Astrocyte (in vitro differentiated cells and primary cell): ENCODE data around the gene ADAMTS6. TPM values are rescaled to one million over a fixed set of nuclear protein-coding genes. Genes with fewer than 3 reads are reported as not detected.
"Not testable (repeated sequence)": the region's sequence is repeated elsewhere in the genome, so short reads cannot be mapped to it uniquely, and the experiment has no call there.

ENCODE experiments used
- DNase-seq: peaks from one replicate; pipeline ENCODE4 v3.0.0-alpha.2; 2010; ENCODE audit warnings: low read depth
- FAIRE-seq: peaks from 2 replicates; lab custom pipeline; 2011; peaks lifted over from hg19 to GRCh38; lab: Jason Lieb, UNC
- H2AFZ ChIP-seq: 2 replicates; pipeline ENCODE4 v1.6.0; 2012; ENCODE audit warnings: low read depth, low read length, inconsistent platforms
- H3K27ac ChIP-seq: 2 replicates; pipeline ENCODE4 v1.5.1; 2011; ENCODE audit warnings: low read depth, low read length, inconsistent platforms
- H3K27me3 ChIP-seq: 2 replicates; pipeline ENCODE4 v1.6.0; 2011; ENCODE audit warnings: low read length, inconsistent platforms; ENCODE audit not compliant: insufficient read depth
- H3K36me3 ChIP-seq: 2 replicates; pipeline ENCODE4 v1.5.1; 2011; ENCODE audit warnings: low read length, inconsistent platforms; ENCODE audit not compliant: insufficient read depth
- H3K4me1 ChIP-seq: 2 replicates; pipeline ENCODE4 v1.5.1; 2011; ENCODE audit warnings: low read length, inconsistent platforms; ENCODE audit not compliant: insufficient read depth
- H3K4me2 ChIP-seq: 2 replicates; pipeline ENCODE4 v1.6.0; 2012; ENCODE audit warnings: low read length, inconsistent platforms
- H3K4me3 ChIP-seq: 2 replicates; pipeline ENCODE4 v1.5.1; 2011; ENCODE audit warnings: low read depth, mild to moderate bottlenecking, low read length, inconsistent platforms; ENCODE audit not compliant: insufficient read depth
- H3K79me2 ChIP-seq: 2 replicates; pipeline ENCODE4 v1.6.0; 2012; ENCODE audit warnings: mild to moderate bottlenecking, low read length, inconsistent platforms; ENCODE audit not compliant: insufficient read depth
- H3K9ac ChIP-seq: 2 replicates; pipeline ENCODE4 v1.6.0; 2012; ENCODE audit warnings: mild to moderate bottlenecking, low read length, inconsistent platforms
- H3K9me3 ChIP-seq: 2 replicates; pipeline ENCODE4 v1.5.1; 2012; ENCODE audit warnings: low read depth, mild to moderate bottlenecking, low read length, inconsistent platforms; ENCODE audit not compliant: insufficient read depth
- H4K20me1 ChIP-seq: 2 replicates; pipeline ENCODE4 v1.6.0; 2012; ENCODE audit warnings: low read length, inconsistent platforms; ENCODE audit not compliant: insufficient read depth
- H3K27ac Mint-ChIP-seq: one replicate; pipeline ENCODE4 v1.8.0; 2021; ENCODE audit warnings: mild to moderate bottlenecking, mixed read lengths; ENCODE audit not compliant: unreplicated experiment
- H3K27me3 Mint-ChIP-seq: one replicate; pipeline ENCODE4 v1.8.0; 2021; ENCODE audit warnings: low read depth, mixed read lengths; ENCODE audit not compliant: unreplicated experiment
- H3K36me3 Mint-ChIP-seq: one replicate; pipeline ENCODE4 v1.8.0; 2021; ENCODE audit warnings: low read depth, mixed read lengths; ENCODE audit not compliant: unreplicated experiment
- H3K4me1 Mint-ChIP-seq: one replicate; pipeline ENCODE4 v1.8.0; 2021; ENCODE audit warnings: low read depth, mixed read lengths; ENCODE audit not compliant: unreplicated experiment
- H3K4me3 Mint-ChIP-seq: one replicate; pipeline ENCODE4 v1.8.0; 2021; ENCODE audit warnings: mild to moderate bottlenecking, moderate library complexity, mixed read lengths; ENCODE audit not compliant: unreplicated experiment
- H3K9me3 Mint-ChIP-seq: one replicate; pipeline ENCODE4 v1.8.0; 2021; ENCODE audit warnings: mild to moderate bottlenecking, mixed read lengths; ENCODE audit not compliant: unreplicated experiment
- CTCF ChIP-seq: IDR thresholded peaks from 2 replicates; pipeline ENCODE4 v1.5.1; 2011; ENCODE audit warnings: low read depth, mild to moderate bottlenecking, inconsistent platforms, low read length, moderate library complexity; ENCODE audit not compliant: insufficient read depth
- EZH2 ChIP-seq: IDR thresholded peaks from 2 replicates; pipeline ENCODE4 v1.6.1; 2012; ENCODE audit warnings: mild to moderate bottlenecking, low read length, inconsistent platforms; ENCODE audit not compliant: insufficient read depth
- total RNA-seq: library from RNA; stranded (reverse); gene quantifications from 2 replicates; pipeline ENCODE4 v1.2.1, GENCODE V29; 2021

ADAMTS6 gene
- total RNA-seq, 1 donor from 2014 or later, result 27.7 TPM

- no peaks in the 10 kb centered on the region for H3K79me2 ChIP-seq
- TF ChIP-seq EZH2, result no peak
- no peaks in the 10 kb centered on the region for H4K20me1 ChIP-seq
- FAIRE-seq (peak; percentile 77), DNase-seq (peak; percentile 90)
- H3K9ac ChIP-seq, result no peak overlapping the region
- no peak overlapping the region for H2AFZ ChIP-seq
- peaks cover 10% of the 10 kb centered on the region for H3K4me1 ChIP-seq
- H3K4me3 ChIP-seq, result no peak overlapping the region
- Mint-ChIP-seq H3K36me3 (peaks cover 5% of the 10 kb centered on the region), H3K4me1 (peaks cover 9% of the 10 kb centered on the region), H3K27ac (no peak overlapping the region), H3K27me3 (no peaks in the 10 kb centered on the region), H3K4me3 (no peak overlapping the region), H3K9me3 (no peaks in the 10 kb centered on the region)
- peak overlapping the region; percentile 22 for H3K27ac ChIP-seq
- no peak overlapping the region for H3K4me2 ChIP-seq
- H3K9me3 ChIP-seq, result no peaks in the 10 kb centered on the region
- no peaks in the 10 kb centered on the region for H3K36me3 ChIP-seq
- H3K27me3 ChIP-seq, result no peaks in the 10 kb centered on the region
Observed at GRCh38 chr5:65327582-65327981, 154.1 kb downstream of the ADAMTS6 start.

GRCh38 chr5:65326922-65327321 lies 154.8 kb downstream of the ADAMTS6 start:
- H3K27me3 Mint-ChIP-seq, result no peaks in the 10 kb centered on the region
- H3K4me3 Mint-ChIP-seq, result no peak overlapping the region
- H3K36me3 Mint-ChIP-seq, result peaks cover 10% of the 10 kb centered on the region
- no peaks in the 10 kb centered on the region for H3K36me3 ChIP-seq
- no peaks in the 10 kb centered on the region for H4K20me1 ChIP-seq
- H3K4me1 Mint-ChIP-seq, result peaks cover 9% of the 10 kb centered on the region
- H3K9ac ChIP-seq, result peak overlapping the region; percentile 5
- no peaks in the 10 kb centered on the region for H3K79me2 ChIP-seq
- H3K9me3 Mint-ChIP-seq, result no peaks in the 10 kb centered on the region
- FAIRE-seq (no peak), DNase-seq (peak; percentile 75)
- no peak overlapping the region for H3K4me3 ChIP-seq
- H3K9me3 ChIP-seq, result no peaks in the 10 kb centered on the region
- H3K27ac ChIP-seq, result peak overlapping the region; percentile 22
- no peak overlapping the region for H3K27ac Mint-ChIP-seq
- no peak for TF ChIP-seq EZH2
- no peak for TF ChIP-seq CTCF
- peaks cover 10% of the 10 kb centered on the region for H3K4me1 ChIP-seq
- H3K27me3 ChIP-seq, result no peaks in the 10 kb centered on the region
- no peak overlapping the region for H2AFZ ChIP-seq
- H3K4me2 ChIP-seq, result no peak overlapping the region

- Histone ChIP-seq H3K9ac (no peak overlapping the region), H4K20me1 (no peaks in the 10 kb centered on the region), H2AFZ (no peak overlapping the region), H3K79me2 (no peaks in the 10 kb centered on the region), H3K4me2 (no peak overlapping the region), H3K36me3 (no peaks in the 10 kb centered on the region), H3K4me3 (no peak overlapping the region), H3K9me3 (peaks cover 3% of the 10 kb centered on the region), H3K27ac (no peak overlapping the region), H3K4me1 (peaks cover 10% of the 10 kb centered on the region), H3K27me3 (no peaks in the 10 kb centered on the region)
- Mint-ChIP-seq H3K9me3 (no peaks in the 10 kb centered on the region), H3K36me3 (peaks cover 10% of the 10 kb centered on the region), H3K27me3 (no peaks in the 10 kb centered on the region), H3K4me1 (peaks cover 9% of the 10 kb centered on the region), H3K27ac (no peak overlapping the region), H3K4me3 (no peak overlapping the region)
- FAIRE-seq (no peak), DNase-seq (no peak)
- TF ChIP-seq CTCF, result no peak
- TF ChIP-seq EZH2, result no peak
Observed at GRCh38 chr5:65324226-65324625, 157.5 kb downstream of the ADAMTS6 start.

DNA sequence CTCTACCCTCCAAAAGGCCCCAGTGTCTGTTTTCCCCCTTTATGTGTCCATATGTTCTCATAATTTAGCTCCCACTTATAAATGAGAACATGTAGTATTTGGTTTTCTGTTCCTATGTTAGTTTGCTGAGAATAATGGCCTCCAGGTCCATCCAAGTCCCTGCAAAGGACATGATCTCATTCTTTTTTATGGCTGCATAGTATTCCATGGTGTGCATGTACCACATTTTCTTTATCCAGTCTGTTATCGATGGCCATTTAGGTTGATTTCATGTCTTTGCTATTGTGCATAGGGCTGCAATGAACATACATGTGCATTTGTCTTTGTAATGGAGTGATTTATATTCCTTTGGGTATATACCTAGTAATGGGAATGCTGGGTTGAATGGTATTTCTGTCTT lies 161.0 kb downstream of the ADAMTS6 start:
- H3K4me1 ChIP-seq, H3K4me3 Mint-ChIP-seq, H3K27me3 Mint-ChIP-seq, DNase-seq, H3K36me3 ChIP-seq, H3K4me1 Mint-ChIP-seq, H3K27ac ChIP-seq, H3K9me3 ChIP-seq, H3K4me2 ChIP-seq, H2AFZ ChIP-seq, H3K9me3 Mint-ChIP-seq, H4K20me1 ChIP-seq, H3K4me3 ChIP-seq, H3K27ac Mint-ChIP-seq, H3K27me3 ChIP-seq, H3K79me2 ChIP-seq, FAIRE-seq, H3K9ac ChIP-seq: not testable (repeated sequence)
- H3K36me3 Mint-ChIP-seq, result peaks cover 14% of the 10 kb centered on the region
